Mesothelial cell of epicardium (in vitro differentiated cells): ENCODE data around the gene NKAIN2. TPM values are rescaled to one million over a fixed set of nuclear protein-coding genes. Genes with fewer than 3 reads are reported as not detected.
"Not testable (repeated sequence)": the region's sequence is repeated elsewhere in the genome, so short reads cannot be mapped to it uniquely, and the experiment has no call there.

Experiments
- DNase-seq, 2 experiments: peaks; one replicate each; pipeline ENCODE4 v3.0.0; 2021; ENCODE audit warnings: low spot score in 2 of 2; ENCODE audit not compliant: unreplicated experiment in 2 of 2
- H3K27ac Mint-ChIP-seq: 2 replicates; pipeline ENCODE4 v1.8.0; 2021; ENCODE audit warnings: mixed read lengths
- H3K27me3 Mint-ChIP-seq: 2 replicates; pipeline ENCODE4 v1.8.0; 2021; ENCODE audit warnings: low read depth, mixed read lengths
- H3K36me3 Mint-ChIP-seq: 2 replicates; pipeline ENCODE4 v1.8.0; 2021; ENCODE audit warnings: mixed read lengths
- H3K4me1 Mint-ChIP-seq: 2 replicates; pipeline ENCODE4 v1.8.0; 2021; ENCODE audit warnings: mixed read lengths
- H3K4me3 Mint-ChIP-seq: 2 replicates; pipeline ENCODE4 v1.8.0; 2021; ENCODE audit warnings: mild to moderate bottlenecking, moderate library complexity, mixed read lengths
- H3K9me3 Mint-ChIP-seq: 2 replicates; pipeline ENCODE4 v1.8.0; 2021; ENCODE audit warnings: mixed read lengths
- total RNA-seq: library from RNA; stranded (reverse); gene quantifications from 3 replicates; pipeline ENCODE4 v1.2.1, GENCODE V29; 2021
- TF ChIP-seq, protein P1 (sequence below): fragments of 200-600 bp; sonication (generic); IDR thresholded peaks from one replicate; pipeline ENCODE4 v1.5.0; 2021; ENCODE audit warnings: antibody characterized with exemption; ENCODE audit not compliant: unreplicated experiment

The NKAIN2 gene
- total RNA-seq, 1 donor from 2014 or later = 1.6 TPM

DNA sequence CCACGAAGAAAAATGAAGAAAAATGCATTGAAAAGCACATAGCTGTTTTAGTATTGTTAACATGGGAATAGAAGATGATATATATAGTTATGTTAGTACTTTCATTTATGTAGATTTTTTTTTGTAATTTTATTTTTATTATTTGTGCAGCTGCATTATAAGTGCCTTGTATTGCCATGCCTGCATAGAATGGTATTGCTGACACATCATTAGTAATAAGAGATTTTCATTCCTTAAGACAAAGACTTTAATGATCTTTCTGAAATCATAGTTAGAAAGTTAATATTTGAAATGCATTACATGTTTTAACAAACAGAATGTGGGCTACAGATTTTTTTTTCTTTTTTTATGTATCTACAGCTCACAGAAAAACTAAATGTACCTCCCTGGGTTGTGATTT lies 506.5 kb downstream of the NKAIN2 start:
- H3K27ac Mint-ChIP-seq = no peak overlapping the region
- H3K36me3 Mint-ChIP-seq = no peaks in the 10 kb centered on the region
- no peak overlapping the region for H3K4me3 Mint-ChIP-seq
- TF ChIP-seq, protein P1, sequence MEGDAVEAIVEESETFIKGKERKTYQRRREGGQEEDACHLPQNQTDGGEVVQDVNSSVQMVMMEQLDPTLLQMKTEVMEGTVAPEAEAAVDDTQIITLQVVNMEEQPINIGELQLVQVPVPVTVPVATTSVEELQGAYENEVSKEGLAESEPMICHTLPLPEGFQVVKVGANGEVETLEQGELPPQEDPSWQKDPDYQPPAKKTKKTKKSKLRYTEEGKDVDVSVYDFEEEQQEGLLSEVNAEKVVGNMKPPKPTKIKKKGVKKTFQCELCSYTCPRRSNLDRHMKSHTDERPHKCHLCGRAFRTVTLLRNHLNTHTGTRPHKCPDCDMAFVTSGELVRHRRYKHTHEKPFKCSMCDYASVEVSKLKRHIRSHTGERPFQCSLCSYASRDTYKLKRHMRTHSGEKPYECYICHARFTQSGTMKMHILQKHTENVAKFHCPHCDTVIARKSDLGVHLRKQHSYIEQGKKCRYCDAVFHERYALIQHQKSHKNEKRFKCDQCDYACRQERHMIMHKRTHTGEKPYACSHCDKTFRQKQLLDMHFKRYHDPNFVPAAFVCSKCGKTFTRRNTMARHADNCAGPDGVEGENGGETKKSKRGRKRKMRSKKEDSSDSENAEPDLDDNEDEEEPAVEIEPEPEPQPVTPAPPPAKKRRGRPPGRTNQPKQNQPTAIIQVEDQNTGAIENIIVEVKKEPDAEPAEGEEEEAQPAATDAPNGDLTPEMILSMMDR = no peak
- no peak for DNase-seq
- H3K4me1 Mint-ChIP-seq = no peaks in the 10 kb centered on the region
- no peaks in the 10 kb centered on the region for H3K9me3 Mint-ChIP-seq
- no peaks in the 10 kb centered on the region for H3K27me3 Mint-ChIP-seq

DNA sequence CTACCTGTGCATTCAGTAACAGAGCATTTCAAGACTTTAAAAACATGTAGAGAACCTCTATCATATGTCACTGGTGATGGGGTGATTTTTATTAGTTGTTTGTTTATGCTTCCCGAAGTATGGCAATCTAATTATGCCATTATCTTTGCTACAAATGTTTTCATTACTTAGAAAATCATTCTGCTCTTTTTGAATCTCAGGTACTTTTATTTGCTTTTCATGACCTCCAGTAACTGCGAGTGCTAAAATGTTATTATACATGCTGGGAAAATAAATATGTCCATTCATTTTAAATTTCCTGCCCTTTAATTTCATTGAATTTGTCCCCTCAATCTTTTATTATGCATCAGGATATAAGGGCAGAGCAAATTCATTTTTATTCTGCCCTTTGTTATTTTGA lies 515.7 kb downstream of the NKAIN2 start:
- H3K27me3 Mint-ChIP-seq = no peaks in the 10 kb centered on the region
- peaks cover 5% of the 10 kb centered on the region for H3K9me3 Mint-ChIP-seq
- H3K4me3 Mint-ChIP-seq = no peak overlapping the region
- H3K27ac Mint-ChIP-seq = no peak overlapping the region
- H3K36me3 Mint-ChIP-seq = no peaks in the 10 kb centered on the region
- no peak for DNase-seq
- H3K4me1 Mint-ChIP-seq = peaks cover 2% of the 10 kb centered on the region
- TF ChIP-seq, protein P1 = no peak

DNA sequence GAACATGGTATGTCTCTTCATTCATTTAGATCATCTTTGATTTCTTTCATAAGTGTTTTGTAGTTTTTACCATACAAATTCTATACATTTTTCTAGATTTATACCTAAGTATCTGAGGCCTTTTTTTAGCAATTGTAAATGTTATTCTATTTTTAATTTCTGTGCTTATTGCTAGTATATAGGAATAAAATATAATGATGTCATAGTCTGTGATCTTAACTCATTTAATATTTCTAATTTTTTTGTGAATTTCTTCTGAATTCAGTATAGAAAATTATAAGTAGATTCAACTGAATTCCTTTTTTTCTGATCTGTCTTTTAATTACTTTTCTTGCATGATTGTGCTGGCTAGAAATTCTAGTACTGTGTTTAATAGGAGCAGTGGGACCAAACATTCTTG lies 520.6 kb downstream of the NKAIN2 start:
- TF ChIP-seq, protein P1 = no peak
- H3K9me3 Mint-ChIP-seq = peaks cover 8% of the 10 kb centered on the region
- H3K27me3 Mint-ChIP-seq = peaks cover 15% of the 10 kb centered on the region
- H3K4me3 Mint-ChIP-seq = no peak overlapping the region
- H3K36me3 Mint-ChIP-seq = no peaks in the 10 kb centered on the region
- no peak for DNase-seq
- no peaks in the 10 kb centered on the region for H3K4me1 Mint-ChIP-seq
- H3K27ac Mint-ChIP-seq = no peak overlapping the region

DNA sequence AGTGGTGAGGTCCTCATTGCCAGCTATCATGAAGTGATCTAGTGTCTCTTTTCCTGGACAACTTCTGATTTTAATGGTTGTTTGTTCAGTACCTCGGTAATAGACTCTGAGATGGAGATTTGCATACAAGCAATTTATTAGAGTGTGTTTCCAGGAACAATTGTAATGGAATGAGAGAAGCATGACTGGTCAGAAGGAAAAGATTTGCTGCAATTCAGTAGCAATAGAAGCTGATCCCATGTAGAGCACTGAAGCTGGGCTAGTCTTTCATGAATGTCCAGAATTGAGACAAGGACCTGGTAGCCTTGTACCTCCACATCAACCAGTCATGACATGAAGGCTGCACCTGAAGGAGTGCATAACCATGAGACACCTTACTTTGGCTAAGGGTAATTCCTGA lies 526.5 kb downstream of the NKAIN2 start:
- Mint-ChIP-seq H3K27me3 (peaks cover 25% of the 10 kb centered on the region), H3K9me3 (peaks cover 2% of the 10 kb centered on the region), H3K27ac (no peak overlapping the region), H3K36me3 (no peaks in the 10 kb centered on the region), H3K4me1 (no peaks in the 10 kb centered on the region), H3K4me3 (no peak overlapping the region)
- DNase-seq = no peak
- TF ChIP-seq, protein P1 = no peak

DNA sequence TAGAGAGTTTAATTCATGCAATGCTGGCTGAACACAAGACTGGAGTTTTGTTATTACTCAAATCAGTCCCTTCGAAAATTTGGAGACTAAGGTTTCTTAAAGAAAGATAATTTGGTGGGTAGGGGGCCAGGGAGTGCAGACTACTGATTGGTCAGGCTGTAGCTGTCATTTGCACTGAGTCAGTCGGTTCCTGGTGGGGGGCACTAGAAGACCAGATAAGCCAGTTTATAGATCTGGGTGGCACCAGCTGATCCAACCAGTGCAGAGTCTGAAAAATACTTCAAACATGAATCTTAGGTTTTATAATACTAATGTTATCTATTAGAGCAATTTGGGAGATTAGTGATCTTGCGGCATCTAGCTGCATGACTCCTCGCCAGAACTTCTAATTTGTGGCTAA lies 530.7 kb downstream of the NKAIN2 start:
- DNase-seq = no peak
- H3K4me3 Mint-ChIP-seq = no peak overlapping the region
- H3K4me1 Mint-ChIP-seq = no peaks in the 10 kb centered on the region
- no peaks in the 10 kb centered on the region for H3K36me3 Mint-ChIP-seq
- peaks cover 10% of the 10 kb centered on the region for H3K27me3 Mint-ChIP-seq
- H3K9me3 Mint-ChIP-seq = peaks cover 2% of the 10 kb centered on the region
- TF ChIP-seq, protein P1 = no peak
- no peak overlapping the region for H3K27ac Mint-ChIP-seq

DNA sequence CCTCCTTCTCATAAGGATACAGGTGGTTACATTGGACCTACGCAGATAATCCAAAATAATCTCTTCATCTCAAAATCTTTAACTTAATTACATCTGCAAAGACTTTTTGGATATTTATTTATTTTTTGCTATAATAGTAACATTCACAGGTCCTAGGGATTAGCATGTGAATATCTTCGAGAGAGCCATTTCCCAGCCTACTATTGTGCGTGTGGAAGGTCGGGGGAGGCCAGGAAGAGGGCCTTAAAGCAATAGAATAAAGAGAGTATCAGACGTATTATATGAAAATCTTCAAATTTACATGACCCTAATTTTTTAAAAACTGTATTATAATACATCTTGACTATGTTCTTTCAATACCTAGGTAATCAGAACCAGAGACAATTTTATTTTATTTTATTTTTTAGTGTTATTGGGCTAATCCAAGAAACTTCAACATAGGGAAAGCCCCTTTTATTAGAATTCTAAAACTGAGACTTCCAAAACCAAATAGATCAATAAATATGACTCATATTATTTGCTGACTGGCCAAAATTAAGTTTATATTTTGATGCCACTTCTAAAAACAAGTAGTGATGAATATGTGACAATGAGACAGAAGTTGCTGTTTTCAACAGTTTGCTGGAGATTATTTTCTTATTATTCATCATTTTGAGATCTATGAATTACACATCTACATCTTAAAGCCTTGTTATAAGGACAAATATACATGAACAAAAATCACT lies 536.1 kb downstream of the NKAIN2 start:
- DNase-seq = no peak
- no peaks in the 10 kb centered on the region for H3K36me3 Mint-ChIP-seq
- no peaks in the 10 kb centered on the region for H3K4me1 Mint-ChIP-seq
- peaks cover 1% of the 10 kb centered on the region for H3K27me3 Mint-ChIP-seq
- H3K27ac Mint-ChIP-seq = no peak overlapping the region
- H3K4me3 Mint-ChIP-seq = no peak overlapping the region
- no peaks in the 10 kb centered on the region for H3K9me3 Mint-ChIP-seq
- TF ChIP-seq, protein P1 = no peak

DNA sequence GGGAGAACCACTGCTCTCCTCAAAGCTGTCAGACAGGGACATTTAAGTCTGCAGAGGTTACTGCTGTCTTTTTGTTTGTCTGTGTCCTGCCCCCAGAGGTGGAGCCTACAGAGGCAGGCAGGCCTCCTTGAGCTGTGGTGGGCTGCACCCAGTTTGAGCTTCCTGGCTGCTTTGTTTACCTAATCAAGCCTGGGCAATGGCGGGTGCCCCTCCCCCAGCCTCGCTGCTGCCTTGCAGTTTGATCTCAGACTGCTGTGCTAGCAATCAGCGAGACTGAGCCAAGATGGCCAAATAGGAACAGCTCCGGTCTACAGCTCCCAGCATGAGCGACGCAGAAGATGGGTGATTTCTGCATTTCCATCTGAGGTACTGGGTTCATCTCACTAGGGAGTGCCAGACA lies 544.7 kb downstream of the NKAIN2 start:
- not testable (repeated sequence) for H3K4me3 Mint-ChIP-seq, H3K4me1 Mint-ChIP-seq, H3K36me3 Mint-ChIP-seq, H3K27ac Mint-ChIP-seq, H3K27me3 Mint-ChIP-seq, H3K9me3 Mint-ChIP-seq, DNase-seq
